A673 (cell line): ENCODE measurements around the gene ZCCHC13.

ENCODE experiments used
- CTCF ChIP-seq: fragments of 300-800, 200-600 bp; sonication (generic); conservative IDR thresholded peaks from 2 replicates; pipeline ENCODE4 v1.5.1; 2017; ENCODE audit warnings: low read depth, mild to moderate bottlenecking, antibody characterized with exemption, low read length, moderate library complexity, mixed read lengths
- EZH2 ChIP-seq: fragments of 200-600 bp; sonication (generic); IDR thresholded peaks from 2 replicates; pipeline ENCODE4 v1.6.1; 2017; ENCODE audit warnings: borderline replicate concordance, low read depth, mild to moderate bottlenecking, mixed read lengths, antibody characterized with exemption, low read length; ENCODE audit not compliant: poor library complexity, severe bottlenecking

- TF ChIP-seq CTCF (no peak), EZH2 (no peak)
Observed at GRCh38 chrX:74297766-74298165, 6.2 kb upstream of the ZCCHC13 start.
